Measurements from ENCODE around the gene ELOVL6. TPM values are rescaled to one million over a fixed set of nuclear protein-coding genes. Genes with fewer than 3 reads are reported as not detected.

ELOVL6 gene
- total RNA-seq, 1 experiment from 2014 or later = 38.7 TPM

GRCh38 chr4:110216129-110216528 lies 17.7 kb upstream of the ELOVL6 start:
- no peak overlapping the region for H3K27ac ChIP-seq (ENCODE audit: low read depth, low read length)
- ChIA-PET CTCF (no interaction called here), RAD21 (ENCODE audit: low non-redundant PET in 1 of 2, low total read pairs in 2 of 2, uncharacterized antibody in 2 of 2, unreplicated experiment in 2 of 2) (no interaction called here), POLR2A (no interaction called here)
- no TSS peak for BruUV-seq (replicated peaks)
- no peaks in the 10 kb centered on the region for H3K9me2 ChIP-seq (ENCODE audit: insufficient read depth)
- H2AFZ ChIP-seq (ENCODE audit: low read depth, low read length, poor library complexity, severe bottlenecking) = no peak overlapping the region
- H4K20me1 ChIP-seq (ENCODE audit: insufficient read depth) = no peaks in the 10 kb centered on the region
- no peaks in the 10 kb centered on the region for H3K36me3 ChIP-seq (ENCODE audit: control insufficient read depth in 1 of 2, insufficient read depth in 2 of 2, low read length in 2 of 2)
- ATAC-seq (no peak), DNase-seq (ENCODE audit: low read depth, low spot score) (no peak)
- no peak overlapping the region for H3K9ac ChIP-seq (ENCODE audit: low read length)
- no peak for TF ChIP-seq FOSL1 (IDR thresholded peaks at IDR 0.05; ENCODE audit: low read depth)
- TF ChIP-seq POLR2A (IDR thresholded peaks at IDR 0.05; ENCODE audit: borderline replicate concordance, extremely low read depth, insufficient read depth, insufficient read length) = no peak
- TF ChIP-seq ELF1 (IDR thresholded peaks at IDR 0.05; ENCODE audit: borderline replicate concordance, low read depth) = no peak
- TF ChIP-seq REST (IDR thresholded peaks at IDR 0.05; ENCODE audit: low read depth) = no peak
- TF ChIP-seq ZNF274 (IDR thresholded peaks at IDR 0.05; ENCODE audit: low read depth, low read length) = no peak
- no peak for TF ChIP-seq CBX3 (IDR thresholded peaks at IDR 0.05; ENCODE audit: low read depth)
- TF ChIP-seq SIN3A (IDR thresholded peaks at IDR 0.05; ENCODE audit: low read depth) = no peak
- TF ChIP-seq ATF3 (IDR thresholded peaks at IDR 0.05) = no peak
- no peak for TF ChIP-seq POLR2AphosphoS5 (IDR thresholded peaks at IDR 0.05; ENCODE audit: low read depth, low read length)
- no peak for TF ChIP-seq EGR1 (IDR thresholded peaks at IDR 0.05; ENCODE audit: low read depth)
- TF ChIP-seq TCF7L2 (IDR thresholded peaks at IDR 0.05; ENCODE audit: borderline replicate concordance, extremely low read depth, insufficient read depth, insufficient read length) = no peak
- TF ChIP-seq EZH2 (IDR thresholded peaks at IDR 0.05) = no peak
- no peaks in the 10 kb centered on the region for H3K9me3 ChIP-seq (ENCODE audit: control insufficient read depth in 1 of 2, insufficient read depth in 1 of 2, low read depth in 1 of 2, low read length in 2 of 2)
- H3K27me3 ChIP-seq (ENCODE audit: insufficient read depth, low read length) = no peaks in the 10 kb centered on the region
- H3K4me1 ChIP-seq (ENCODE audit: control insufficient read depth in 1 of 2, insufficient read depth in 2 of 2, low read length in 2 of 2) = no peaks in the 10 kb centered on the region
- no peak overlapping the region for H3K4me2 ChIP-seq (ENCODE audit: low read length)
- H3K4me3 ChIP-seq (replicated peaks in 1 of 2; ENCODE audit: low read depth in 1 of 2, low read length in 2 of 2) = no peak overlapping the region
- intact Hi-C loops (cut with micrococcal nuclease) = no loop called here
- no peaks in the 10 kb centered on the region for H3K79me2 ChIP-seq (ENCODE audit: insufficient read depth, low read length)
